Stimulated activated CD8-positive, alpha-beta memory T cell treated with anti-CD3 and anti-CD28 coated beads, Interleukin-12 subunit alpha, Interleukin-12 subunit beta, amount 100 ng/mL, for 4 hours (primary cell): ENCODE measurements around the gene KIF23.

Experiments
- DNase-seq: peaks from one replicate; pipeline ENCODE4 v3.0.0-alpha.2; 2020; ENCODE audit warnings: low read depth

KIF23 gene

GRCh38 chr15:69491038-69491505 lies 76.9 kb downstream of the KIF23 start:
- no peak for DNase-seq

DNA sequence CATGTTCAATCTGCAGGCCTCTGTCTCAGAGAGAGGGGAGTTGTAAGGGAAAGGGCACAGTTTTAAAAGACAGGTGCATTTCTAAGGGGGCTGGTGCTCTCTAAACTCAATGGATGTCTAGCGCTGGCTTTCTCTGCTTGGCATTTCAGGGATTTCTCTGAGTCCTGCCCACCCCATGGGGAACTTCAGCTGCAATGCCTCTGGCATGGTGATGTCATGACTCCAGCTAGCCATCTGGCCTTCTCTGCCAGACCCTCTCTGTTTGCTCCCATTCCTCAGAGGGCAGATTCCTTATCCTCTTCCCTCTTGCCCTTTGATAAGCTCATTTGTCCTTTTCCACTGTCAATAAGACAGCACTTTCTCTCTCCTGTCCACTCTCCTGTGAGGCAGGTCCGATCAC lies 79.3 kb downstream of the KIF23 start:
- DNase-seq, result no peak

- DNase-seq, result no peak
Measured at GRCh38 chr15:69496001-69496400, 81.9 kb downstream of the KIF23 start.

- no peak for DNase-seq
Measured at GRCh38 chr15:69497076-69497475, 82.9 kb downstream of the KIF23 start.

DNA sequence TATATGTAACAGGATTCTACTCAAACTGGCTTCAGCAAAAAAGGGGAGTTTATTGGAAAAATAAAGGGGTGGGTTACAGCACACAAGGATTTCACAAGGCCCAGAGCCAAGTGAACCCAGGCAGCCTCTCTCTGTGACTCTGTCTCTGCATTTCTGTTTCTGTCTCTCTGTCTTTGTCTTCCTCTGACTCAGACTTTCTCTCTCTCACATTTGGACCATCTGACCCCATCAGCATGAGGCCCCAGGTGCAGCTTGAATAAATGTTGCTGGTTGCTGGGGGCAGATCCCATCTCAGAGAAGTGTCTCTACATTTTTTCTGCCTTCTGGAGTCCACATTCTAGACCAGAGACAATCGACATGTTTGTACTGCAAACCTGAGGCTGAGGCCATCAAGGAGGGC lies 83.5 kb downstream of the KIF23 start:
- no peak for DNase-seq
